Measurements from ENCODE around the gene NFKBIL1. TPM values are rescaled to one million over a fixed set of nuclear protein-coding genes. Genes with fewer than 3 reads are reported as not detected.
A peak's percentile ranks its signal among the peaks of the same experiment; 100 is the strongest.

NFKBIL1 gene
- total and polyA plus RNA-seq, 4 donors = 3.3 to 9.6 (median 7.4) TPM

DNA sequence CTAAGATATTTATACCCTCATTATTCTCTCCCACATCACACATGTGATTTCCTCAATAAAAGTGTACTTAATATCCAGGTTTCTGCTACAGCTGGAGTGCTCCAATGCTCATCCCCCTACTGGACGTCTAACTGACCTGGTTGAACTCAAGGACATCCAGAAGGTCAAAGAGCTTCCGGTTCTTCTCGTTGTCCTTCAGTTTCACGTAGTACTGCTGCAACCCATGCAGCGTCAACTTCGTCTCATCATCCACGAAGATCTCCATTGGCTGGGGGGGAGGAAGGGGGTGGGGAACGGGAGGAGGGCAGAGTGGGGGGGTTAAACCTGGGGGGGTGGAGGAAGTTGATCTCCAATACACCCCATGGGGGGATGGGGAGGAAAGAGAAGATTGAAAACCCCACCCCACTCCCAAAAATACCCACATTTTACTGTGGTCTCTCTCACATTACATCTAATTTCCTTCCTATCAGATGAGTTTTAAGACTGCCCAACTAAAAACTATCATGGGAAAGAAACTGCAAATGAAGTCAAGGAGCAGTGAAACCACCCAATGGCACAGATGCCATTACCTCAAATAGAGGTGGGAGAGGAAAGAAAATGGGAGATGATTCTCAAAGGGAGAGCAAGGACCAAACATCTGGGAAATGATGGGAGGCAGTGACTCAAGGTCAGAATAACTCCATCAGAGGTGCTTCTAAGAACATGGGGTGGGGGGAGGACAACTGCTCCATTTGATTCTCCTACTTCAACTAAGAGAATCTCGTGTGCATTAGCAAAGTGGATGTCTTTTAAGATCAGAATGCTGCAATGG lies 14.6 kb upstream of the NFKBIL1 start:
- 61% methylated on average over 9 of the region's 9 CpGs for WGBS
- Histone ChIP-seq H3K27ac (ENCODE audit: low read depth in 1 of 2, low read length in 2 of 2) (no peak overlapping the region), H3K27me3 (ENCODE audit: control insufficient read depth in 4 of 4, insufficient read depth in 4 of 4, low read length in 3 of 4) (no peaks in the 10 kb centered on the region), H3K36me3 (ENCODE audit: control insufficient read depth in 4 of 4, insufficient read depth in 3 of 4, low read depth in 1 of 4, low read length in 3 of 4) (peaks cover 26 to 70% (median 61%) of the 10 kb centered on the region in 4 donors), H3K9me3 (ENCODE audit: control insufficient read depth in 4 of 4, low read length in 3 of 4) (no peaks in the 10 kb centered on the region), H3K9ac (ENCODE audit: low read depth in 1 of 2, low read length in 2 of 2) (no peak overlapping the region), H3K4me3 (ENCODE audit: low read depth in 1 of 3, low read length in 3 of 3) (no peak overlapping the region), H3K4me1 (ENCODE audit: control insufficient read depth in 4 of 4, insufficient read depth in 4 of 4, low read length in 3 of 4) (peaks cover 0 to 4% (median 2%) of the 10 kb centered on the region in 4 donors)
- DNase-seq (ENCODE audit: low spot score) = no peak
- no peak for TF ChIP-seq FOXA2 (IDR thresholded peaks at IDR 0.05)
- TF ChIP-seq RXRA (IDR thresholded peaks at IDR 0.05) = peak; percentile 50 to 52
- TF ChIP-seq NR2F2 (IDR thresholded peaks at IDR 0.05) = peak; percentile 33

DNA sequence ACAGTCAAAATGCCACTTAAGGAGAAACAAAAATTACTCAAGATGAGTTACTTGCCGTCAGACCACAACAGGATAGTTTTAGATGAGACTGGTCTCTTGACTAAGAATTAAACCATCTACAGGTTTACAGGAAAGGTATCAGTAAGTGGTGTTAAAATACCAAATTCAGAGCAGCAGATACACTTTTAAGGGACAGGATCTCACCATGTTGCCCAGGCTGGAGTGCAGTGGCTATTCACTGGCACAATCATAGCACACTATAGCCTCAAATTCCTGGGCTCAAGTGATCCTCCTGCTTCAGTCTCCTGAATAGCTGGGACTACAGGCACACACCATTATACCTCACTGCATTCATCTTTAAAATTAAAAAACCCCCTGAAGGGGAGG lies 14.0 kb upstream of the NFKBIL1 start:
- Histone ChIP-seq H3K4me1 (ENCODE audit: control insufficient read depth in 4 of 4, insufficient read depth in 4 of 4, low read length in 3 of 4) (peaks cover 0 to 4% (median 2%) of the 10 kb centered on the region in 4 donors), H3K9me3 (ENCODE audit: control insufficient read depth in 4 of 4, low read length in 3 of 4) (no peaks in the 10 kb centered on the region), H3K27me3 (ENCODE audit: control insufficient read depth in 4 of 4, insufficient read depth in 4 of 4, low read length in 3 of 4) (no peaks in the 10 kb centered on the region), H3K36me3 (ENCODE audit: control insufficient read depth in 4 of 4, insufficient read depth in 3 of 4, low read depth in 1 of 4, low read length in 3 of 4) (peaks cover 26 to 76% (median 63%) of the 10 kb centered on the region in 4 donors), H3K9ac (ENCODE audit: low read depth in 1 of 2, low read length in 2 of 2) (no peak overlapping the region), H3K27ac (ENCODE audit: low read depth in 1 of 2, low read length in 2 of 2) (no peak overlapping the region), H3K4me3 (ENCODE audit: low read depth in 1 of 3, low read length in 3 of 3) (no peak overlapping the region)
- WGBS = 93% methylated on average over 1 of the region's 1 CpG
- TF ChIP-seq, protein P1, sequence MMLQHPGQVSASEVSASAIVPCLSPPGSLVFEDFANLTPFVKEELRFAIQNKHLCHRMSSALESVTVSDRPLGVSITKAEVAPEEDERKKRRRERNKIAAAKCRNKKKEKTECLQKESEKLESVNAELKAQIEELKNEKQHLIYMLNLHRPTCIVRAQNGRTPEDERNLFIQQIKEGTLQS (IDR thresholded peaks at IDR 0.05) = no peak
- DNase-seq (ENCODE audit: low spot score) = no peak

DNA sequence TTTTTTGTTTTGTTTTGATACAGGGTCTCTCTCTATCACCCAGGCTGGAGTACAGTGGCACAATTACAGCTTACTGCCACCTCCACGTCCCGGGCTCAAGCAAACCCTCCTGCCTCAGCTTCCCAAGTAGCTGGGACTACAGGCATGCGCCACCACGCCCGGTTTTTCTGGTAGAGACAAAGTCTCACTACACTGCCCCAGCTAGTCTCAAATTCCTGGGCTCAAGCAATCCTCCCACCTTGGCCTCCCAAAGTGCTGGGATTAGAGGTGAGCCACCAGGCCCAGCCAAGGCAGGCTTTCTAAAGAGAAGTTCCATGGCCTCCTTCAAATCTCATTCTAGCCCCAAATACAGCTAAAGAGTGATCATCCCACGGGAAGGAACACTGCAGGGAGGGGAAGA lies 13.4 kb upstream of the NFKBIL1 start:
- H3K4me3 ChIP-seq (ENCODE audit: low read depth in 1 of 3, low read length in 3 of 3) = no peak overlapping the region
- TF ChIP-seq GABPA (IDR thresholded peaks at IDR 0.05 in 1 of 2, conservative IDR thresholded peaks at IDR 0.05 in 1 of 2) = no peak
- TF ChIP-seq, protein P1 (IDR thresholded peaks at IDR 0.05) = no peak
- no peak for TF ChIP-seq HNF4A (conservative IDR thresholded peaks at IDR 0.05)
- TF ChIP-seq FOXA1 (IDR thresholded peaks at IDR 0.05) = no peak
- no peak for TF ChIP-seq YY1 (IDR thresholded peaks at IDR 0.05)
- TF ChIP-seq, protein P2, sequence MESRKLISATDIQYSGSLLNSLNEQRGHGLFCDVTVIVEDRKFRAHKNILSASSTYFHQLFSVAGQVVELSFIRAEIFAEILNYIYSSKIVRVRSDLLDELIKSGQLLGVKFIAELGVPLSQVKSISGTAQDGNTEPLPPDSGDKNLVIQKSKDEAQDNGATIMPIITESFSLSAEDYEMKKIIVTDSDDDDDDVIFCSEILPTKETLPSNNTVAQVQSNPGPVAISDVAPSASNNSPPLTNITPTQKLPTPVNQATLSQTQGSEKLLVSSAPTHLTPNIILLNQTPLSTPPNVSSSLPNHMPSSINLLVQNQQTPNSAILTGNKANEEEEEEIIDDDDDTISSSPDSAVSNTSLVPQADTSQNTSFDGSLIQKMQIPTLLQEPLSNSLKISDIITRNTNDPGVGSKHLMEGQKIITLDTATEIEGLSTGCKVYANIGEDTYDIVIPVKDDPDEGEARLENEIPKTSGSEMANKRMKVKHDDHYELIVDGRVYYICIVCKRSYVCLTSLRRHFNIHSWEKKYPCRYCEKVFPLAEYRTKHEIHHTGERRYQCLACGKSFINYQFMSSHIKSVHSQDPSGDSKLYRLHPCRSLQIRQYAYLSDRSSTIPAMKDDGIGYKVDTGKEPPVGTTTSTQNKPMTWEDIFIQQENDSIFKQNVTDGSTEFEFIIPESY (IDR thresholded peaks at IDR 0.05) = no peak
- no peak for TF ChIP-seq SP1 (IDR thresholded peaks at IDR 0.05)
- no peak for TF ChIP-seq RAD21 (IDR thresholded peaks at IDR 0.05)
- TF ChIP-seq FOXA2 (IDR thresholded peaks at IDR 0.05) = no peak
- no peak overlapping the region for H3K9ac ChIP-seq (ENCODE audit: low read depth in 1 of 2, low read length in 2 of 2)
- H3K9me3 ChIP-seq (ENCODE audit: control insufficient read depth in 4 of 4, low read length in 3 of 4) = no peaks in the 10 kb centered on the region
- H3K27ac ChIP-seq (ENCODE audit: low read depth in 1 of 2, low read length in 2 of 2) = no peak overlapping the region
- H3K4me1 ChIP-seq (ENCODE audit: control insufficient read depth in 4 of 4, insufficient read depth in 4 of 4, low read length in 3 of 4) = peaks cover 2 to 9% (median 6%) of the 10 kb centered on the region in 4 donors
- WGBS = 91% methylated on average over 6 of the region's 6 CpGs
- H3K36me3 ChIP-seq (ENCODE audit: control insufficient read depth in 4 of 4, insufficient read depth in 3 of 4, low read depth in 1 of 4, low read length in 3 of 4) = peaks cover 28 to 81% (median 68%) of the 10 kb centered on the region in 4 donors
- H3K27me3 ChIP-seq (ENCODE audit: control insufficient read depth in 4 of 4, insufficient read depth in 4 of 4, low read length in 3 of 4) = no peaks in the 10 kb centered on the region
- DNase-seq (ENCODE audit: low spot score) = no peak

Data from liver (tissue), 9 donors.